GM21381 (cell line): ENCODE data around the gene PTPN5.
"Not testable (repeated sequence)": the region's sequence is repeated elsewhere in the genome, so short reads cannot be mapped to it uniquely, and the experiment has no call there.

Source experiments
- ATAC-seq: cut with Tn5 transposase; IDR thresholded peaks from one replicate; pipeline ENCODE4 v1.9.1; 2021; ENCODE audit warnings: mild to moderate bottlenecking, moderate library complexity; ENCODE audit not compliant: unreplicated experiment

Gene PTPN5

GRCh38 chr11:18692941-18693760 is 98.4 kb downstream of the PTPN5 start:
- ATAC-seq: no peak

GRCh38 chr11:18691467-18692140 is 100.0 kb downstream of the PTPN5 start:
- ATAC-seq: not testable (repeated sequence)

- no peak for ATAC-seq
These were observed 107.3 kb downstream of the PTPN5 start for GRCh38 chr11:18684267-18684666.

- ATAC-seq: no peak
These were observed 109.1 kb downstream of the PTPN5 start for GRCh38 chr11:18682466-18682865.

- ATAC-seq: not testable (repeated sequence)
These were observed 109.6 kb downstream of the PTPN5 start for GRCh38 chr11:18681949-18682348.
